Measurements from ENCODE around the gene ADAM22.

ADAM22 gene

GRCh38 chr7:88115258-88115796 is 181.3 kb downstream of the ADAM22 start:
- no peak for TF ChIP-seq CTCF (IDR thresholded peaks at IDR 0.05; ENCODE audit: insufficient read depth, low read depth, low read length, missing control alignments)
- no peak overlapping the region for H3K4me3 ChIP-seq (ENCODE audit: low read length)

GRCh38 chr7:88115816-88116215 is 181.8 kb downstream of the ADAM22 start:
- DNase-seq (ENCODE audit: low read depth), result no peak
- no peak for TF ChIP-seq CTCF (IDR thresholded peaks at IDR 0.05; ENCODE audit: insufficient read depth, low read depth, low read length, missing control alignments)
- no peak overlapping the region for H3K4me3 ChIP-seq (ENCODE audit: low read length)

More at GRCh38 chr7:88115258-88115796, 181.3 kb downstream of the ADAM22 start:
- no peak for DNase-seq (ENCODE audit: low read depth)

GRCh38 chr7:88116235-88116795 is 182.3 kb downstream of the ADAM22 start:
- no peak for TF ChIP-seq CTCF (IDR thresholded peaks at IDR 0.05; ENCODE audit: insufficient read depth, low read depth, low read length, missing control alignments)
- H3K4me3 ChIP-seq (ENCODE audit: low read length), result no peak overlapping the region
- DNase-seq (ENCODE audit: low read depth), result no peak

GRCh38 chr7:88117325-88117724 is 183.3 kb downstream of the ADAM22 start:
- no peak for TF ChIP-seq CTCF (IDR thresholded peaks at IDR 0.05; ENCODE audit: insufficient read depth, low read depth, low read length, missing control alignments)
- no peak for DNase-seq (ENCODE audit: low read depth)
- no peak overlapping the region for H3K4me3 ChIP-seq (ENCODE audit: low read length)

- H3K4me3 ChIP-seq (ENCODE audit: low read length), result no peak overlapping the region
- DNase-seq (ENCODE audit: low read depth), result no peak
- TF ChIP-seq CTCF (IDR thresholded peaks at IDR 0.05; ENCODE audit: insufficient read depth, low read depth, low read length, missing control alignments), result no peak
These were observed 187.3 kb downstream of the ADAM22 start for GRCh38 chr7:88121335-88121734.

GRCh38 chr7:88127637-88128290 is 193.7 kb downstream of the ADAM22 start:
- H3K4me3 ChIP-seq (ENCODE audit: low read length), result no peak overlapping the region
- no peak for TF ChIP-seq CTCF (IDR thresholded peaks at IDR 0.05; ENCODE audit: insufficient read depth, low read depth, low read length, missing control alignments)
- no peak for DNase-seq (ENCODE audit: low read depth)
